ENCODE data around the gene MSANTD2.

The MSANTD2 gene

DNA sequence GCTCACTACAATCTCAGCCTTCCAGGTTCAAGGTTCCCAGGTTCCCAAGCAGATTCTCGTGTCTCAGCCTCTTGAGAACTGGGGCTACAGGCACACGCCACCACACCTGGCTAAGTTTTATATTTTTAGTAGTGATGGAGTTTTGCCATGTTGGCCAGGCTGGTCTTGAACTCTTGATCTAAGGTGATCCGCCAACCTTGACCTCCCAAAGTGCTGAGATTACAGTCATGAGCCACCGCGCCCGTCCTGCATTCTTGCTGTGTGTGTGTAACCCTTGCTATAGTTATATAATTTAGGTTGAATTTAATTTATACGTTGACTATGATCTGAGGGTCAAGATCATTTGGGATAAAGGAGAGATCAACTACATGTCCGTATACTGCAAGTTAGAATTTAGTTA lies 35.7 kb upstream of the MSANTD2 start:
- no peak for DNase-seq (ENCODE audit: low spot score in 2 of 2)
- peaks cover 2% of the 10 kb centered on the region for H3K36me3 Mint-ChIP-seq (ENCODE audit: insufficient read depth)
- peak overlapping the region; percentile 63 for H3K4me3 Mint-ChIP-seq
- H3K9me3 Mint-ChIP-seq, result no peaks in the 10 kb centered on the region
- H3K27me3 Mint-ChIP-seq, result peaks cover 66% of the 10 kb centered on the region
- no peak overlapping the region for H3K27ac Mint-ChIP-seq (ENCODE audit: low read depth)
- peaks cover 10% of the 10 kb centered on the region for H3K4me1 Mint-ChIP-seq
- ATAC-seq (replicated peaks; ENCODE audit: extremely low read depth, poor library complexity, severe bottlenecking), result no peak

DNA sequence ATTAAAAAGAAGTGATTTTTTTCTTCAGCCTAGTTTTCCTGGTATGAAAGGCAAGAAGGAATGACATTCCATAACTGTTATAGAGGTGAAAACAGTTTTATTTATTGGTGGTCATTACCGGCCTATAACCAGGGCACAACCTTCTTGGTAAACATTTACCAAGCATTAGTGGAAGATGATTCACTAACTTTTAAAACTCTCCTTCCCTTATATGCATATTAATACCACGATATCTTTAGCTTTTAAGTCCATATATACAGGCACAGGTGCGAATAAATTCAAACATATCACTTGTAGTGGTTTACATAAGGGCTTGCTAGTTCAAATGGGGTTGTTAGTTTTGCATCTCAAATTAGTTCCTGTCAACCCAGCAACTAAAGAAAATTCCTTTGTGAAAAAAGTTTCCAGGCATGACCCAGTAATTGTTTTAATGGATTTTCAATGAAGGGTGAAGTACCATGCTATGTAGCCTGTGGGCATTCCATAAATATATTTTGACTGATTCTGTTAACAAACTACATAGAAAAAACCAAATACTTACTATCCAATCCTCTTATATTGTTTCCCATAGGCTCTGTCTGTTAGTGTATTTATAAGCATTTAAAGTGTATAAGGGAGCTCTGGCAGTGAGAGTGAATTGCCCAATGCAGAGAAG lies 34.4 kb upstream of the MSANTD2 start:
- peaks cover 53% of the 10 kb centered on the region for H3K27me3 Mint-ChIP-seq
- ATAC-seq (replicated peaks; ENCODE audit: extremely low read depth, poor library complexity, severe bottlenecking) (no peak), DNase-seq (ENCODE audit: low spot score in 2 of 2) (no peak)
- no peaks in the 10 kb centered on the region for H3K9me3 Mint-ChIP-seq
- peaks cover 2% of the 10 kb centered on the region for H3K36me3 Mint-ChIP-seq (ENCODE audit: insufficient read depth)
- H3K4me1 Mint-ChIP-seq, result peaks cover 6% of the 10 kb centered on the region
- H3K27ac Mint-ChIP-seq (ENCODE audit: low read depth), result no peak overlapping the region
- no peak overlapping the region for H3K4me3 Mint-ChIP-seq

DNA sequence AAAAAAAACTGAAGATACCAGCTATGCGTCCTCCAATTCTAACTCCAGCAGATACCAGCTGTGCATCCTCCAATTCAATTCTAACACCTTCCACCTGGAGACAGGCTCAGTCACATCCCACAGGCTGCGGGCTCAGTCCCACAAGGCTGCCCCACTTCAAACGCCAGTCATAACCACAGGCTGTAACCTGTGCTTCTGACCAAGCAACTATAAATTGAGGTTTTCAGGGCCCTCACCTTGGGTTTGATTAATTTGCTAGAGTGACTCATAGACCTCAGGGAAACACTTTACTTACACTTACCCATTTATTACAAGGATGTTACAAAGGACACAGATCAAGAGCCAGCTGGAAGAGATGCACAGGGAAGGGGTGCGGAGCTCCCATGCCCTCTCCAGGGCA lies 32.4 kb upstream of the MSANTD2 start:
- DNase-seq (ENCODE audit: low spot score in 2 of 2) (no peak), ATAC-seq (replicated peaks; ENCODE audit: extremely low read depth, poor library complexity, severe bottlenecking) (no peak)

GRCh38 chr11:124831897-124832296 lies 31.7 kb upstream of the MSANTD2 start:
- peaks cover 6% of the 10 kb centered on the region for H3K4me1 Mint-ChIP-seq
- H3K9me3 Mint-ChIP-seq, result no peaks in the 10 kb centered on the region
- DNase-seq (ENCODE audit: low spot score in 2 of 2), result no peak
- H3K4me3 Mint-ChIP-seq, result no peak overlapping the region
- H3K27me3 Mint-ChIP-seq, result peaks cover 38% of the 10 kb centered on the region
- no peak overlapping the region for H3K27ac Mint-ChIP-seq (ENCODE audit: low read depth)
- no peak for ATAC-seq (replicated peaks; ENCODE audit: extremely low read depth, poor library complexity, severe bottlenecking)
- peaks cover 2% of the 10 kb centered on the region for H3K36me3 Mint-ChIP-seq (ENCODE audit: insufficient read depth)

More for the DNA sequence above, 32.4 kb upstream of the MSANTD2 start:
- Mint-ChIP-seq H3K27ac (ENCODE audit: low read depth) (no peak overlapping the region), H3K4me3 (no peak overlapping the region), H3K36me3 (ENCODE audit: insufficient read depth) (peaks cover 2% of the 10 kb centered on the region), H3K9me3 (no peaks in the 10 kb centered on the region), H3K27me3 (peaks cover 36% of the 10 kb centered on the region), H3K4me1 (peaks cover 6% of the 10 kb centered on the region)

- no peak for ATAC-seq (replicated peaks; ENCODE audit: extremely low read depth, poor library complexity, severe bottlenecking)
- no peaks in the 10 kb centered on the region for H3K36me3 Mint-ChIP-seq (ENCODE audit: insufficient read depth)
- H3K4me1 Mint-ChIP-seq, result no peaks in the 10 kb centered on the region
- H3K27ac Mint-ChIP-seq (ENCODE audit: low read depth), result no peak overlapping the region
- no peak overlapping the region for H3K4me3 Mint-ChIP-seq
- no peak for DNase-seq (ENCODE audit: low spot score in 2 of 2)
- peaks cover 48% of the 10 kb centered on the region for H3K27me3 Mint-ChIP-seq
- no peaks in the 10 kb centered on the region for H3K9me3 Mint-ChIP-seq
These were observed 30.5 kb upstream of the MSANTD2 start for GRCh38 chr11:124830749-124831148.

GRCh38 chr11:124829986-124830385 lies 29.8 kb upstream of the MSANTD2 start:
- Mint-ChIP-seq H3K4me1 (no peaks in the 10 kb centered on the region), H3K27ac (ENCODE audit: low read depth) (no peak overlapping the region)

GRCh38 chr11:124825876-124826275 lies 25.7 kb upstream of the MSANTD2 start:
- Mint-ChIP-seq H3K9me3 (no peaks in the 10 kb centered on the region), H3K27me3 (peaks cover 48% of the 10 kb centered on the region), H3K4me3 (no peak overlapping the region), H3K27ac (ENCODE audit: low read depth) (no peak overlapping the region), H3K4me1 (no peaks in the 10 kb centered on the region), H3K36me3 (ENCODE audit: insufficient read depth) (no peaks in the 10 kb centered on the region)
- ATAC-seq (replicated peaks; ENCODE audit: extremely low read depth, poor library complexity, severe bottlenecking), result no peak
- no peak for DNase-seq (ENCODE audit: low spot score in 2 of 2)

More at GRCh38 chr11:124829986-124830385, 29.8 kb upstream of the MSANTD2 start:
- ATAC-seq (replicated peaks; ENCODE audit: extremely low read depth, poor library complexity, severe bottlenecking), result no peak
- Mint-ChIP-seq H3K4me3 (no peak overlapping the region), H3K36me3 (ENCODE audit: insufficient read depth) (no peaks in the 10 kb centered on the region), H3K9me3 (no peaks in the 10 kb centered on the region), H3K27me3 (peaks cover 48% of the 10 kb centered on the region)
- DNase-seq (ENCODE audit: low spot score in 2 of 2), result no peak

DNA sequence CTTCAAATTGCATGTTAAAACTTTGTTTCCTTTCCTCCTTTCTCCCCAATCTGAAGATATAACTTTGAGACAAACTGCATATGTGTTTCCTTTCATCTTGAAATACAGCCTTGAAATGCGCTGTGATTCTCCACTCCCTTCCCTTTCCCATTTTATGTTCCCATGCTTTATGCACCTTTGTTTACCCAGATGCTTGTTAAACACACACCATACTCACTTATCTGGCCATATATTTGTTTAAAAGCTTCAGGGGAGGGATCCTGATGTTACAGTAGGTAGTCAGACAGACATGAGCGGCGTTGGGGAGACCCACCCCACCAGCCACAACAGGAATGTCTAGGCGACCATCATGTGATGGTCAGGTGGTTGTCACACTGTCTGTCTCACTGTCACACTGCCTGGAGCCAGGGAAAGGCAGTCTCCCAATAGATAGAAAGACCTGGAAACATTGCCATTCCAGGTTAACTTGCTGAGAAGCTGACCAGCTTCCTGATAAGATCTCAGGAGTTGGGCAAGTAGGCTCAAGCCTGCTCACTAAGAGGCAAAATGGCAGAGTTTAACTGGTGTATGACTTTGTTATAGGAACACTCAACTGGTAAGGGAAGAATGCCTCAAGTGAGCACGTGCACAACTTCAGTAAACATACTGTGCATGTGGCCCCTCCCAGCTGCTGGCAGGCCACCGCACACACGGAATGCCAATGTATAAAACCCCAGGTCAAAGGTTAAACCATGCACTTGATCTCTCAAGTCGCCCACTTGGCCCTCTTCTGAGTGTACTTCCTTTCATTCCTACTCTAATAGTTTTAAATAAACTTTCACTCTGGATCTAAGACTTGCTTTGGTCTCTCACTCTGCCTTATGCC lies 23.5 kb upstream of the MSANTD2 start:
- H3K36me3 Mint-ChIP-seq (ENCODE audit: insufficient read depth), result no peaks in the 10 kb centered on the region
- no peak overlapping the region for H3K27ac Mint-ChIP-seq (ENCODE audit: low read depth)
- DNase-seq (ENCODE audit: low spot score in 2 of 2), result no peak
- H3K27me3 Mint-ChIP-seq, result peaks cover 68% of the 10 kb centered on the region
- H3K9me3 Mint-ChIP-seq, result no peaks in the 10 kb centered on the region
- H3K4me1 Mint-ChIP-seq, result no peaks in the 10 kb centered on the region
- no peak for ATAC-seq (replicated peaks; ENCODE audit: extremely low read depth, poor library complexity, severe bottlenecking)
- no peak overlapping the region for H3K4me3 Mint-ChIP-seq

DNA sequence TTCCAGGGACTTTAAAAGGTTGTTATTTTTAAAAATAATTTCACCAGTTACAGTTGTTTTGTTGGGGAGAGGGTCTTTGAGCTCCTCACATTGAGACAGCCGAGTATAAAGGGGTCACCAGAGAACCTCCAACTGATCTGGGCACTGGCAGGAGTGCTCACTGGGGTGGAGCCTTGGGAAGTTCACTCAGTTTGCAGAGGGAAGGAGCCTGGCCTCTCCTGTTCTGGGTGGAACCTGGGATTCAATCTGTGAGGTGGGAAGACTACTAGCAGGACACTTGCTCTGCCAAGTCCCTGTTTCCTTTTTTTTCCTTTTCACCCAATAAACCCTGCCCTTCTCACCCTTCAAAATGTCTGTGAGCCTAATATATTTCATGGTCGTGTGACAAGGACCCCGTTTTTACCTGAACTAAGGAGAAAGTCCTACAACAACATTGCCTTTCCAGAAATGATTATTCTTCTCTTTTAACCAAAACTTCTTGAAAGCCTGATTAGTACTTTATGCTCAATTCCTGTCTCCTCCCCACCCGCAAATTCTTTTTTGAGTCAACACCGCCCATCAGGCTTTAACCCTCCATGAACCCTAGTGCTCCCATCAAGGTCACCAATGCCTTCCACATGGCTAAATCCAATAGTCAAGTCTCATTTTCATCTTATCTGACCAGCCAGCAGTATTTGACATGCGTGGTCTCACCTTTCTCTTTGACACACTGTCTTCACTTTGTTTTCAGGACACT lies 22.0 kb upstream of the MSANTD2 start:
- Mint-ChIP-seq H3K9me3 (no peaks in the 10 kb centered on the region), H3K36me3 (ENCODE audit: insufficient read depth) (no peaks in the 10 kb centered on the region), H3K4me3 (no peak overlapping the region), H3K4me1 (no peaks in the 10 kb centered on the region), H3K27me3 (peaks cover 79% of the 10 kb centered on the region), H3K27ac (ENCODE audit: low read depth) (no peak overlapping the region)
- ATAC-seq (replicated peaks; ENCODE audit: extremely low read depth, poor library complexity, severe bottlenecking), result no peak
- DNase-seq (ENCODE audit: low spot score in 2 of 2), result no peak

DNA sequence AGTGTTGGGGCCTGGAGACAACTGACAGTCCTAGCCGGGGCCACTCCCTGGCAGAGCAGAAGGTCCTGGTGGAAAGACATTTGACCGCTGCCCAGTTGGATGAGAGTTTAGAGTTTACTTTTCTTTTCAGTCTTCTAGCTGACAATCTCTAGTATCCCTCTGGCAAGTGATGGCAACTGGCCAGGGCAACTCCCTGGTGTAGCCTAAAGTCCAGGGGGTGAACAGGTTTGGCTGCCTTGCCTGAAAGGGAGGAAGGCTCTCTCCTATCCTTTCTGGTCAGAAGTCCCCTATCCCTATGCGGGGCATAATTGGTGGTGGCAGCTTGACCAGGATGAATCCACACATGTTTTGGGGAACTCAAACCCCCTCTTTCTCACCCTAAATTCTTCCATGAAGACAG lies 16.8 kb upstream of the MSANTD2 start:
- H3K4me3 Mint-ChIP-seq, result no peak overlapping the region
- no peaks in the 10 kb centered on the region for H3K4me1 Mint-ChIP-seq
- ATAC-seq (replicated peaks; ENCODE audit: extremely low read depth, poor library complexity, severe bottlenecking), result no peak
- no peak for DNase-seq (ENCODE audit: low spot score in 2 of 2)
- no peaks in the 10 kb centered on the region for H3K36me3 Mint-ChIP-seq (ENCODE audit: insufficient read depth)
- no peaks in the 10 kb centered on the region for H3K9me3 Mint-ChIP-seq
- H3K27me3 Mint-ChIP-seq, result peaks cover 76% of the 10 kb centered on the region
- no peak overlapping the region for H3K27ac Mint-ChIP-seq (ENCODE audit: low read depth)

GRCh38 chr11:124814739-124815138 lies 14.5 kb upstream of the MSANTD2 start:
- ATAC-seq (replicated peaks; ENCODE audit: extremely low read depth, poor library complexity, severe bottlenecking), result no peak
- peaks cover 55% of the 10 kb centered on the region for H3K27me3 Mint-ChIP-seq

DNA sequence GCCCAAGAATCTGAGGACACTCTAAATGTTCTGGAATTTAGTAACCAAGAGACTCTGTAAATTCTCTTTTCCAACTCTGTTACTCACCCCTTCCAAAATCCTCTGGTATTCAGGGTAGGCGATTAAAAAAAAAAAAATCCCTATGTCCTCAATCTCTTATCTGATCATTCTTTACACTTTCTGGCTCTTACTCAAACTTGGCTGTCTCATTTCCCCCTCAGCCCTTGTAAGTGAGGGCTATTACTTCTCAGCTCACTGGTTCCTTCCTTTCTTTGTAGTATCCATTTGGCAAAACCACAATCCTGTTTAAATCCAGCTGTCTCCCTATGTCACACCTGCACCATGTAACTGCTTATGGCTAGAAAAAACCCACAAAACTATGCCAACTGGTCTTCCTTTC lies 12.7 kb upstream of the MSANTD2 start:
- DNase-seq (ENCODE audit: low spot score in 2 of 2), result no peak
- no peak overlapping the region for H3K27ac Mint-ChIP-seq (ENCODE audit: low read depth)
- H3K4me1 Mint-ChIP-seq, result no peaks in the 10 kb centered on the region
- no peak for ATAC-seq (replicated peaks; ENCODE audit: extremely low read depth, poor library complexity, severe bottlenecking)
- no peak overlapping the region for H3K4me3 Mint-ChIP-seq
- H3K36me3 Mint-ChIP-seq (ENCODE audit: insufficient read depth), result no peaks in the 10 kb centered on the region
- peaks cover 38% of the 10 kb centered on the region for H3K27me3 Mint-ChIP-seq
- H3K9me3 Mint-ChIP-seq, result no peaks in the 10 kb centered on the region

More at GRCh38 chr11:124814739-124815138, 14.5 kb upstream of the MSANTD2 start:
- no peak overlapping the region for H3K4me3 Mint-ChIP-seq
- no peaks in the 10 kb centered on the region for H3K36me3 Mint-ChIP-seq (ENCODE audit: insufficient read depth)
- H3K4me1 Mint-ChIP-seq, result no peaks in the 10 kb centered on the region
- H3K9me3 Mint-ChIP-seq, result no peaks in the 10 kb centered on the region
- H3K27ac Mint-ChIP-seq (ENCODE audit: low read depth), result no peak overlapping the region
- no peak for DNase-seq (ENCODE audit: low spot score in 2 of 2)
